Tibial nerve (tissue), 4 donors: Measurements from ENCODE around the gene SHROOM3. TPM values are rescaled to one million over a fixed set of nuclear protein-coding genes. Genes with fewer than 3 reads are reported as not detected.

Source experiments
- DNase-seq, 2 donors: peaks; one replicate each; pipeline ENCODE4 v3.0.0-alpha.2; 2019; ENCODE audit warnings: low spot score in 2 of 2
- H3K27ac ChIP-seq, 4 donors: fragments of 200-600 bp; sonication (generic) in 3 of 4; one replicate each; pipeline ENCODE4 v1.5.1; 2017 to 2019; ENCODE audit warnings: mild to moderate bottlenecking in 1 of 4
- H3K27me3 ChIP-seq, 2 donors: fragments of 200-600 bp; sonication (generic) in 1 of 2; one replicate each; pipeline versions ENCODE4 v1.5.1 to v1.6.0; 2017 to 2019
- H3K36me3 ChIP-seq, 3 donors: fragments of 200-600 bp; sonication (generic); one replicate each; pipeline ENCODE4 v1.5.1; 2018 to 2019
- H3K4me1 ChIP-seq, 4 donors: fragments of 200-600 bp; sonication (generic) in 3 of 4; one replicate each; pipeline ENCODE4 v1.5.1; 2017 to 2019
- H3K4me3 ChIP-seq, 4 donors: fragments of 200-600 bp; sonication (generic) in 3 of 4; one replicate each; pipeline ENCODE4 v1.5.1; 2017 to 2019; ENCODE audit warnings: mild to moderate bottlenecking in 1 of 4, moderate library complexity in 1 of 4
- H3K9me3 ChIP-seq, 4 donors: fragments of 200-600 bp; sonication (generic) in 3 of 4; one replicate each; pipeline ENCODE4 v1.5.1; 2017 to 2019
- EP300 ChIP-seq, 2 donors: sonication (generic); formaldehyde crosslinking; IDR thresholded peaks; one replicate each; pipeline ENCODE4 v1.6.1; 2017; ENCODE audit warnings: antibody characterized with exemption in 2 of 2, mild to moderate bottlenecking in 1 of 2
- POLR2A ChIP-seq, 2 donors: fragments of 450-650 bp; IDR thresholded peaks; one replicate each; pipeline ENCODE4 v1.6.1; 2017; ENCODE audit warnings: antibody characterized with exemption in 2 of 2, mild to moderate bottlenecking in 2 of 2, moderate library complexity in 2 of 2
- WGBS, 2 donors: methylation state at CpG; one replicate each; pipeline ENCODE4 v1.1.5; 2018; 5-methylcytosine and 5-hydroxymethylcytosine counted together
- total RNA-seq, 4 donors: library from RNA; depleted of rRNA; stranded (reverse); fragments of >200 nt; gene quantifications; one replicate each; pipeline ENCODE4 v1.1.0, GENCODE V29; 2016
- TF ChIP-seq, protein P1 (sequence below), 5 experiments: fragments of 200-600 bp in 3 of 5; fragments of 450-650 bp in 2 of 5; sonication (generic) in 3 of 5; IDR thresholded peaks; one replicate each; pipeline ENCODE4 v1.5.1; 2016 to 2019; ENCODE audit warnings: antibody characterized with exemption in 5 of 5, mild to moderate bottlenecking in 3 of 5, moderate library complexity in 2 of 5

Gene SHROOM3
- total RNA-seq, 4 donors from 2014 or later, result 28.0 to 49.8 (median 37.9) TPM

DNA sequence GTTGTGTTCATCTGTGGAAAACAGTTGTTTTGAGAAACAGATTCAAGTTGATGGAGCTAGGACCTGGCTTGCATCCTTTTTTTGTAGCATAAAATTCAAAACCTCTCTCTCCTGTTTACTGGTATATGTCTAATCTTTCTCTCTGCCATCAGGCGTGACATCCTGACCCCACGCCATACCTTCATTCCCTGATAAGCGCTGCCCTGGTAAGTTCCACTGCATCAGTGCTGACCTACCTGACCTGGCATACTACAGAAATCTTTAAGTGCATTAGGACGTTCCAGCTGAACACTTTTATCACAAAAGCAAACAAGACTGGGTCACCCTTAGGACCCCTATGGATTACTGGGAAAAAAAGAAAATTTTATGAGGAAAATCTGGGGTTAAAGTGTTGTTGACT lies 230.7 kb downstream of the SHROOM3 start:
- Histone ChIP-seq H3K36me3 (no peaks in the 10 kb centered on the region), H3K27me3 (no peaks in the 10 kb centered on the region), H3K4me3 (no peak overlapping the region), H3K4me1 (no peaks in the 10 kb centered on the region), H3K9me3 (no peaks in the 10 kb centered on the region), H3K27ac (peak overlapping the region in 1 of 4 donors; percentile 29)
- DNase-seq, result no peak
- no peak for TF ChIP-seq EP300 (IDR thresholded peaks at IDR 0.05)
- TF ChIP-seq, protein P1, sequence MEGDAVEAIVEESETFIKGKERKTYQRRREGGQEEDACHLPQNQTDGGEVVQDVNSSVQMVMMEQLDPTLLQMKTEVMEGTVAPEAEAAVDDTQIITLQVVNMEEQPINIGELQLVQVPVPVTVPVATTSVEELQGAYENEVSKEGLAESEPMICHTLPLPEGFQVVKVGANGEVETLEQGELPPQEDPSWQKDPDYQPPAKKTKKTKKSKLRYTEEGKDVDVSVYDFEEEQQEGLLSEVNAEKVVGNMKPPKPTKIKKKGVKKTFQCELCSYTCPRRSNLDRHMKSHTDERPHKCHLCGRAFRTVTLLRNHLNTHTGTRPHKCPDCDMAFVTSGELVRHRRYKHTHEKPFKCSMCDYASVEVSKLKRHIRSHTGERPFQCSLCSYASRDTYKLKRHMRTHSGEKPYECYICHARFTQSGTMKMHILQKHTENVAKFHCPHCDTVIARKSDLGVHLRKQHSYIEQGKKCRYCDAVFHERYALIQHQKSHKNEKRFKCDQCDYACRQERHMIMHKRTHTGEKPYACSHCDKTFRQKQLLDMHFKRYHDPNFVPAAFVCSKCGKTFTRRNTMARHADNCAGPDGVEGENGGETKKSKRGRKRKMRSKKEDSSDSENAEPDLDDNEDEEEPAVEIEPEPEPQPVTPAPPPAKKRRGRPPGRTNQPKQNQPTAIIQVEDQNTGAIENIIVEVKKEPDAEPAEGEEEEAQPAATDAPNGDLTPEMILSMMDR (IDR thresholded peaks at IDR 0.05), result no peak
- 90 to 92% methylated on average over 4 of the region's 4 CpGs for WGBS, 2 donors

DNA sequence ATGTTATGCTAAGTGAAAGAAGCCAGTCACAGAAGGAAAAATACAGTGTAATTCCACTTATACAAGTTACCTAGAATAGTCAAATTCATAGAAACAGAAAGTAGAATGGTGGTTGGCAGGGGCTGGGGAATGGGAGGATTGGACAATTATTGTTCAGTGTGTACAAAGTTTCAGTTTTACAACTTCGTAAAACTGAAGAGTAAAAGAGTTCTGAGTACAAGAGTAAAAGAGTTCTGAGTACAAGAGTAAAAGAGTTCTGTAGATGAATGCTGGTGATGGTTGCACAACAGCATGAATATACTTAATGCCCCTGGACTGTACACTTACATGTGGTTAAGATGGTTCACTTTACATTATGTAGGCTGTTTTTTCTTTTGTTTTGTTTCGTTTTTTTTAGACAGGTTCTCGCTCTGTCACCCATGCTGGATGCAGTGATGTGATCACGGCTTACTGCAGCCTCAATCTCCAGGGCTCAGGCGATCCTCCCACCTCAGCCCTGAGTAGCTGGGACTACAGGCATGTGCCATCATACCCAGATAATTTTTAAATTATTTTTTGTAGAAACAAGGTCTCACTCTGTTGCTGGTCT lies 232.0 kb downstream of the SHROOM3 start:
- Histone ChIP-seq H3K36me3 (no peaks in the 10 kb centered on the region), H3K27ac (no peak overlapping the region), H3K4me1 (no peaks in the 10 kb centered on the region), H3K27me3 (no peaks in the 10 kb centered on the region), H3K4me3 (no peak overlapping the region), H3K9me3 (no peaks in the 10 kb centered on the region)
- TF ChIP-seq, protein P1 (IDR thresholded peaks at IDR 0.05), result no peak
- TF ChIP-seq POLR2A (IDR thresholded peaks at IDR 0.05), result no peak
- no peak for TF ChIP-seq EP300 (IDR thresholded peaks at IDR 0.05)
- WGBS, 2 donors, result 84 to 87% methylated on average over 5 of the region's 5 CpGs
- DNase-seq, result no peak

GRCh38 chr4:76670631-76671030 lies 235.6 kb downstream of the SHROOM3 start:
- DNase-seq, result no peak
- no peak for TF ChIP-seq POLR2A (IDR thresholded peaks at IDR 0.05)
- no peak for TF ChIP-seq EP300 (IDR thresholded peaks at IDR 0.05)
- TF ChIP-seq, protein P1 (IDR thresholded peaks at IDR 0.05), result no peak

GRCh38 chr4:76673362-76673761 lies 238.3 kb downstream of the SHROOM3 start:
- TF ChIP-seq POLR2A (IDR thresholded peaks at IDR 0.05) (no peak), EP300 (IDR thresholded peaks at IDR 0.05) (no peak)
- TF ChIP-seq, protein P1 (IDR thresholded peaks at IDR 0.05), result no peak
- Histone ChIP-seq H3K4me3 (no peak overlapping the region), H3K4me1 (peaks cover 0 to 7% (median 2%) of the 10 kb centered on the region in 4 donors), H3K9me3 (no peaks in the 10 kb centered on the region), H3K27me3 (no peaks in the 10 kb centered on the region), H3K36me3 (no peaks in the 10 kb centered on the region), H3K27ac (no peak overlapping the region)
- no peak for DNase-seq
- 89% methylated on average over 1 of the region's 1 CpG for WGBS, 2 donors

More at GRCh38 chr4:76670631-76671030, 235.6 kb downstream of the SHROOM3 start:
- H3K27ac ChIP-seq, result no peak overlapping the region
- H3K4me3 ChIP-seq, result no peak overlapping the region
- no peaks in the 10 kb centered on the region for H3K9me3 ChIP-seq
- 83 to 86% methylated on average over 2 of the region's 2 CpGs for WGBS, 2 donors
- no peaks in the 10 kb centered on the region for H3K36me3 ChIP-seq
- H3K4me1 ChIP-seq, result peaks cover 0 to 7% (median 2%) of the 10 kb centered on the region in 4 donors
- H3K27me3 ChIP-seq, result no peaks in the 10 kb centered on the region

DNA sequence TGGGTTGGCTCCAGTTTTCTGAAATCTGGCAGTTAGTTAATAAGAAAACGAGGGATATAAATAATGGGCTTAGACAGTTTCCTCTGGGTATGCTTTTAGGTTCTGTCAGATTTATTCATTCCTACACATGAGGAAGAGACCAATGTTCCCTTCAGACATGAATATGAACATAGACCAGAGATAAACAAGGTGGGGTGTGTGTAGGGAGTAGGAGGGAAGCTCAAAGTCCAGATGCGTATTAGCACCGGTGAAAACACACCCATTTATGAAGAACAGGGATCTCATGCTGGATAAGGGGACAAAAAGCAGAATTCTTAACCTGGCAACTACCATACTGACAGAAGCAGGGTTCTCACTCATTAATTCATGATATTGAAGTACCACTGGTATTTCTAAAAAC lies 240.0 kb downstream of the SHROOM3 start:
- TF ChIP-seq, protein P1 (IDR thresholded peaks at IDR 0.05), result no peak
- no peak for TF ChIP-seq EP300 (IDR thresholded peaks at IDR 0.05)
- TF ChIP-seq POLR2A (IDR thresholded peaks at IDR 0.05), result no peak
- no peak overlapping the region for H3K27ac ChIP-seq
- H3K27me3 ChIP-seq, result no peaks in the 10 kb centered on the region
- no peak overlapping the region for H3K4me3 ChIP-seq
- 97 to 99% methylated on average over 3 of the region's 3 CpGs for WGBS, 2 donors
- no peak for DNase-seq
- peaks cover 0 to 7% (median 2%) of the 10 kb centered on the region in 4 donors for H3K4me1 ChIP-seq
- no peaks in the 10 kb centered on the region for H3K36me3 ChIP-seq
- no peaks in the 10 kb centered on the region for H3K9me3 ChIP-seq
